HEK293T (cell line): ENCODE data around the gene SLC44A3.

Source experiments
- CTCF ChIA-PET: fragments of 350-600 bp; formaldehyde crosslinking; extraction: SDS; loops from one replicate; lab custom pipeline; 2021; ENCODE audit warnings: antibody characterized with exemption, inconsistent platforms; lab: Yijun Ruan, JAX
- POLR2A ChIA-PET: fragments of 350-600 bp; formaldehyde crosslinking; extraction: SDS; loops from one replicate; lab custom pipeline; 2020; ENCODE audit warnings: antibody characterized with exemption, inconsistent platforms; lab: Yijun Ruan, JAX
- DNase-seq: peaks from one replicate; pipeline ENCODE4 v3.0.0; 2012; ENCODE audit warnings: mixed read lengths; ENCODE audit errors: extremely low spot score
- ARNT ChIP-seq: fragments of 450-650 bp; IDR thresholded peaks from 2 replicates; pipeline ENCODE4 v1.6.1; 2017; ENCODE audit warnings: mild to moderate bottlenecking
- BHLHE40 ChIP-seq: fragments of 450-650 bp; IDR thresholded peaks from 2 replicates; pipeline ENCODE4 v1.6.1; 2016; ENCODE audit warnings: mild to moderate bottlenecking, moderate library complexity, borderline replicate concordance
- CTBP1 ChIP-seq: fragments of 450-650 bp; IDR thresholded peaks from 2 replicates; pipeline ENCODE4 v1.6.1; 2016; ENCODE audit warnings: borderline replicate concordance
- ELF4 ChIP-seq: fragments of 450-650 bp; IDR thresholded peaks from 2 replicates; pipeline ENCODE4 v1.6.1; 2017; ENCODE audit warnings: antibody characterized with exemption
- FOXA1 ChIP-seq: fragments of 450-650 bp; IDR thresholded peaks from 2 replicates; pipeline ENCODE4 v1.6.1; 2016; ENCODE audit warnings: mild to moderate bottlenecking
- FOXK2 ChIP-seq: fragments of 450-650 bp; IDR thresholded peaks from 2 replicates; pipeline ENCODE4 v1.6.1; 2016; ENCODE audit warnings: mild to moderate bottlenecking
- FOXM1 ChIP-seq: fragments of 450-650 bp; IDR thresholded peaks from 2 replicates; pipeline ENCODE4 v1.6.1; 2017; ENCODE audit warnings: mild to moderate bottlenecking, borderline replicate concordance
- HDGF ChIP-seq: fragments of 450-650 bp; IDR thresholded peaks from 2 replicates; pipeline ENCODE4 v1.6.1; 2017; ENCODE audit warnings: antibody characterized with exemption, borderline replicate concordance
- L3MBTL2 ChIP-seq: fragments of 450-650 bp; conservative IDR thresholded peaks from 2 replicates; pipeline ENCODE4 v1.6.1; 2016; ENCODE audit warnings: mild to moderate bottlenecking
- LEF1 ChIP-seq: fragments of 450-650 bp; IDR thresholded peaks from 2 replicates; pipeline ENCODE4 v1.6.1; 2017; ENCODE audit warnings: mild to moderate bottlenecking, borderline replicate concordance
- NFRKB ChIP-seq: fragments of 450-650 bp; IDR thresholded peaks from 2 replicates; pipeline ENCODE4 v1.6.1; 2016; ENCODE audit warnings: mild to moderate bottlenecking, moderate library complexity
- SP1 ChIP-seq: fragments of 450-650 bp; IDR thresholded peaks from 2 replicates; pipeline ENCODE4 v1.6.1; 2017
- SUZ12 ChIP-seq: fragments of 450-650 bp; IDR thresholded peaks from 2 replicates; pipeline ENCODE4 v1.6.1; 2016; ENCODE audit warnings: mild to moderate bottlenecking
- TARDBP ChIP-seq: fragments of 450-650 bp; IDR thresholded peaks from 2 replicates; pipeline ENCODE4 v1.6.1; 2016
- ZNF384 ChIP-seq: fragments of 450-650 bp; IDR thresholded peaks from 2 replicates; pipeline ENCODE4 v1.6.1; 2016
- TF ChIP-seq, protein P1 (sequence below): fragments of 450-650 bp; IDR thresholded peaks from 2 replicates; pipeline ENCODE4 v1.6.1; 2016

SLC44A3 gene

DNA sequence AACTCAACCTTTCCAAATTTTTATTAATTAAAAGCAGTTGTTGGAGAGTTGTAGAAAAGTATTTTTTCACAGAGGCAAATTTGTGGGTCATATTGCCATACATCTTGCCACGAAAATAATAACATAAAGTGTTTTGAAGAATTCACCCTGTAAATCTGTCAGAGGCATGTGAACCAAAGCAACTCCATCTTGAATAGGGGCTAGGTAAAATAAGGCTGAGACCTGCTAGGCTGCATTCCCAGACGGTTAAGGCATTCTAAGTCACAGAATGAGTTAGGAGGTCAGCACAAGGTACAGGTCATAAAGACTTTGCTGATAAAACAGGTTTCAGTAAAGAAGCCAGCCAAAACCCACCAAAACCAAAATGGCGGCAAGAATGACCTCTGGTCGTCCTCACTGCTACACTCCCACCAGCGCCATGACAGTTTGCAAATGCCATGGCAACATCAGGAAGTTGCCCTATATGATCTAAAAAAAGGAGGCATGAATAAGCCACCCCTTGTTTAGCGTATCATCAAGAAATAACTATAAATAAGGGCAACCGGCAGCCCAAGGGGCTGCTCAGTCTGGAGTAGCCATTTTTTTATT, 111.2 kb downstream of the SLC44A3 start:
- TF ChIP-seq, protein P1, sequence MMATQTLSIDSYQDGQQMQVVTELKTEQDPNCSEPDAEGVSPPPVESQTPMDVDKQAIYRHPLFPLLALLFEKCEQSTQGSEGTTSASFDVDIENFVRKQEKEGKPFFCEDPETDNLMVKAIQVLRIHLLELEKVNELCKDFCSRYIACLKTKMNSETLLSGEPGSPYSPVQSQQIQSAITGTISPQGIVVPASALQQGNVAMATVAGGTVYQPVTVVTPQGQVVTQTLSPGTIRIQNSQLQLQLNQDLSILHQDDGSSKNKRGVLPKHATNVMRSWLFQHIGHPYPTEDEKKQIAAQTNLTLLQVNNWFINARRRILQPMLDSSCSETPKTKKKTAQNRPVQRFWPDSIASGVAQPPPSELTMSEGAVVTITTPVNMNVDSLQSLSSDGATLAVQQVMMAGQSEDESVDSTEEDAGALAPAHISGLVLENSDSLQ, result no peak
- no peak for TF ChIP-seq FOXK2
- TF ChIP-seq FOXM1, result no peak
- TF ChIP-seq ARNT, result no peak
- TF ChIP-seq ELF4, result no peak
- no peak for TF ChIP-seq TARDBP
- TF ChIP-seq HDGF, result no peak
- TF ChIP-seq ZNF384, result no peak
- TF ChIP-seq L3MBTL2, result no peak
- no peak for TF ChIP-seq SUZ12
- no peak for TF ChIP-seq FOXA1
- TF ChIP-seq LEF1, result no peak
- no peak for TF ChIP-seq BHLHE40
- TF ChIP-seq NFRKB, result no peak
- CTCF ChIA-PET, result no interaction called here
- POLR2A ChIA-PET, result no interaction called here
- no peak for DNase-seq

- no peak for DNase-seq
- POLR2A ChIA-PET, result no interaction called here
- TF ChIP-seq L3MBTL2, result no peak
- TF ChIP-seq, protein P1, result no peak
- no peak for TF ChIP-seq CTBP1
- TF ChIP-seq HDGF, result no peak
- TF ChIP-seq NFRKB, result no peak
- no peak for TF ChIP-seq SP1
- TF ChIP-seq FOXA1, result no peak
- no peak for TF ChIP-seq ELF4
- TF ChIP-seq SUZ12, result no peak
- no peak for TF ChIP-seq ARNT
- TF ChIP-seq TARDBP, result no peak
- TF ChIP-seq ZNF384, result no peak
- no peak for TF ChIP-seq LEF1
- TF ChIP-seq FOXM1, result no peak
- no peak for TF ChIP-seq BHLHE40
- no peak for TF ChIP-seq FOXK2
- CTCF ChIA-PET, result interaction anchor here (1.5 to 1.8 kb wide), 2 partner anchors 11 to 80 kb away, joined by 3 to 6 read pairs; no protein-coding TSS in a partner anchor
Measured at GRCh38 chr1:94934551-94934950, 114.4 kb downstream of the SLC44A3 start.

- no peak for DNase-seq
- ChIA-PET CTCF (interaction anchor here (1.5 kb wide), 1 partner anchor 10 kb away, joined by 3 read pairs; no protein-coding TSS in a partner anchor), POLR2A (interaction anchor here (1.0 kb wide), 1 partner anchor 8 kb away, joined by 3 read pairs; the partner anchor contains the start of gene CNN3)
- no peak for TF ChIP-seq SUZ12
- TF ChIP-seq L3MBTL2, result no peak
- no peak for TF ChIP-seq FOXK2
- no peak for TF ChIP-seq HDGF
- TF ChIP-seq CTBP1, result no peak
- TF ChIP-seq, protein P1, result no peak
- no peak for TF ChIP-seq ELF4
- TF ChIP-seq BHLHE40, result no peak
Measured at GRCh38 chr1:94935034-94935433, 114.9 kb downstream of the SLC44A3 start.

- TF ChIP-seq SUZ12 (no peak), BHLHE40 (no peak), LEF1 (no peak), ELF4 (no peak), ZNF384 (no peak), FOXK2 (no peak), HDGF (no peak), FOXM1 (no peak), SP1 (no peak), NFRKB (no peak), ARNT (no peak), CTBP1 (no peak), FOXA1 (no peak), L3MBTL2 (no peak)
- ChIA-PET POLR2A (interaction anchor here (1.0 kb wide), 1 partner anchor 8 kb away, joined by 3 read pairs; the partner anchor contains the start of gene CNN3), CTCF (interaction anchor here (1.5 kb wide), 1 partner anchor 10 kb away, joined by 3 read pairs; no protein-coding TSS in a partner anchor)
- DNase-seq, result no peak
Measured at GRCh38 chr1:94935476-94935875, 115.3 kb downstream of the SLC44A3 start.

DNA sequence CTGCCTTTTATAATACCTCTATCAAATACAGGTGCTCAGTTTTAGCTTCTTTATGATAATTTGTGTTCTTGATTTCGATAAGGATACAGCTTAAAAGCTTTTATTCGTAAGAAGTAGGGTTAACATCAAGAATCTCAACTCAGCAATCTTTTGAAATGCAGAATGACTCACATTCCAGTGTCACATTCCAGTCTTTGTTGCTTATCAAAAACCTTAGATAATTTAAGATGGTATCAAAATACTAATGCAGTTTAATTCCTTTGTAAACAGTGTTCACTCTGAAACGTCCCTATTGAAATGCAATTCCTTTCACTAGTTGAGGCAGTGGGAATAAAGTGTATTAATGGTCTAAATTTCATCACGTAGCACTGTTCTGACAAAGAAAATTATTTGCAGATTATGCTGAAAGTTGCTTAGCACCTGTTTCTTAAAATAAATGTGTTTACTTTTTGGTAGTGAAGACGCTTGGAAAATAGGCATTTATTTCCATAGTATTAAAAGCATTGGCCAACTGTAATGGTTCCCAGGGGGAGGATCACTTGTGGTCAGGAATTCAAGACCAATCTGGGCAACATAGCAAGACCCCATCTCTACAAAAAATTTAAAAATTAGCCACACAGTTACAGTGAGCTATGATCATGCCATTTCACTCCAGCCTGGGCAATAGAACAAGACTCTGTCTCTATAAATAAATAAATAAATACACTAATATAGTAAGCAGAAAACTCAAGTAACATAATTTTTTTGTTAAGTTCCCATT, 116.9 kb downstream of the SLC44A3 start:
- ChIA-PET POLR2A (interaction anchor here (0.9 kb wide), 1 partner anchor 10 kb away, joined by 3 read pairs; the partner anchor contains the start of gene CNN3), CTCF (interaction anchor here (1.1 kb wide), 1 partner anchor 83 kb away, joined by 3 read pairs; no protein-coding TSS in a partner anchor)
- no peak for DNase-seq
- TF ChIP-seq L3MBTL2 (no peak), HDGF (no peak), FOXM1 (no peak), ELF4 (no peak), CTBP1 (no peak), ARNT (no peak), LEF1 (no peak), ZNF384 (no peak), FOXK2 (no peak), SUZ12 (no peak), FOXA1 (no peak), NFRKB (no peak), TARDBP (no peak), BHLHE40 (no peak), SP1 (no peak)
- TF ChIP-seq, protein P1, result no peak
